ENCODE data around the gene NDUFA11. TPM values are rescaled to one million over a fixed set of nuclear protein-coding genes. Genes with fewer than 3 reads are reported as not detected.
"Not testable (repeated sequence)": the region's sequence is repeated elsewhere in the genome, so short reads cannot be mapped to it uniquely, and the experiment has no call there.

The NDUFA11 gene
- polyA plus RNA-seq, 3 donors = 188 to 552 (median 396) TPM

GRCh38 chr19:5889288-5889971, 14.2 kb downstream of the NDUFA11 start:
- H4K20me1 ChIP-seq (ENCODE audit: insufficient read depth, low read length) = no peaks in the 10 kb centered on the region
- no peak overlapping the region for H3K4me3 ChIP-seq (replicated peaks in 1 of 3; ENCODE audit: low read depth in 2 of 3, low read length in 3 of 3)
- H3K4me2 ChIP-seq (replicated peaks; ENCODE audit: extremely low read depth, low read length, poor library complexity, severe bottlenecking) = no peak overlapping the region
- WGBS (ENCODE audit: insufficient coverage) = 66% methylated on average over 13 of the region's 17 CpGs
- no peak overlapping the region for H2AFZ ChIP-seq (ENCODE audit: insufficient read depth, low read depth, low read length, poor library complexity, severe bottlenecking)
- no peak overlapping the region for H3K27ac ChIP-seq (ENCODE audit: low read depth in 1 of 2, low read length in 2 of 2)
- intact Hi-C loops (cut with micrococcal nuclease) = no loop called here
- H3K27me3 ChIP-seq (ENCODE audit: control insufficient read depth in 2 of 2, insufficient read depth in 2 of 2, low read length in 2 of 2) = peaks cover 0 to 14% of the 10 kb centered on the region in 2 donors
- H3K27me3 Mint-ChIP-seq (ENCODE audit: low read depth in 3 of 3) = peaks cover 22 to 41% (median 24%) of the 10 kb centered on the region in 3 donors
- peaks cover 3% of the 10 kb centered on the region in 2 donors for H3K36me3 ChIP-seq (replicated peaks in 1 of 2; ENCODE audit: control insufficient read depth in 1 of 2, insufficient read depth in 2 of 2, low read length in 2 of 2)
- H3K9me3 Mint-ChIP-seq = peaks cover 0 to 4% (median 0%) of the 10 kb centered on the region in 7 donors
- no peaks in the 10 kb centered on the region for H3K79me2 ChIP-seq (ENCODE audit: insufficient read depth, low read length)
- peak overlapping the region in 1 of 2 donors; percentile 64 for H3K4me3 Mint-ChIP-seq
- H3K9ac ChIP-seq (ENCODE audit: insufficient read depth, low read length, poor library complexity, severe bottlenecking) = no peak overlapping the region
- no peaks in the 10 kb centered on the region for H3K4me1 ChIP-seq (ENCODE audit: control insufficient read depth in 1 of 2, insufficient read depth in 2 of 2, low read length in 2 of 2)
- H3K36me3 Mint-ChIP-seq = peaks cover 0 to under 1% of the 10 kb centered on the region in 2 donors
- H3K9me3 ChIP-seq (replicated peaks in 1 of 2; ENCODE audit: control insufficient read depth in 1 of 2, insufficient read depth in 1 of 2, low read length in 2 of 2) = no peaks in the 10 kb centered on the region
- DNase-seq = no peak
- no peak for TF ChIP-seq CTCF (IDR thresholded peaks at IDR 0.05)
- H3K27ac Mint-ChIP-seq = peak overlapping the region in 2 of 7 donors; percentile 4 to 31
- peaks cover 2% of the 10 kb centered on the region for H3K4me1 Mint-ChIP-seq

- DNase-seq = peak in 1 of 3 donors; percentile 21
- H4K20me1 ChIP-seq (ENCODE audit: insufficient read depth, low read length); H3K9me3 ChIP-seq (replicated peaks in 1 of 2; ENCODE audit: control insufficient read depth in 1 of 2, insufficient read depth in 1 of 2, low read length in 2 of 2); intact Hi-C loops (cut with micrococcal nuclease); H3K36me3 ChIP-seq (replicated peaks in 1 of 2; ENCODE audit: control insufficient read depth in 1 of 2, insufficient read depth in 2 of 2, low read length in 2 of 2); H3K27me3 ChIP-seq (ENCODE audit: control insufficient read depth in 2 of 2, insufficient read depth in 2 of 2, low read length in 2 of 2); H2AFZ ChIP-seq (ENCODE audit: insufficient read depth, low read depth, low read length, poor library complexity, severe bottlenecking); H3K4me3 Mint-ChIP-seq; H3K9me3 Mint-ChIP-seq; H3K4me2 ChIP-seq (replicated peaks; ENCODE audit: extremely low read depth, low read length, poor library complexity, severe bottlenecking); H3K27ac ChIP-seq (ENCODE audit: low read depth in 1 of 2, low read length in 2 of 2); H3K79me2 ChIP-seq (ENCODE audit: insufficient read depth, low read length); H3K9ac ChIP-seq (ENCODE audit: insufficient read depth, low read length, poor library complexity, severe bottlenecking); H3K4me1 Mint-ChIP-seq; H3K27ac Mint-ChIP-seq; H3K36me3 Mint-ChIP-seq; H3K4me3 ChIP-seq (replicated peaks in 1 of 3; ENCODE audit: low read depth in 2 of 3, low read length in 3 of 3); H3K4me1 ChIP-seq (ENCODE audit: control insufficient read depth in 1 of 2, insufficient read depth in 2 of 2, low read length in 2 of 2): not testable (repeated sequence)
- peaks cover 17 to 27% (median 23%) of the 10 kb centered on the region in 3 donors for H3K27me3 Mint-ChIP-seq (ENCODE audit: low read depth in 3 of 3)
- 100% methylated on average over 3 of the region's 11 CpGs for WGBS (ENCODE audit: insufficient coverage)
Observed at GRCh38 chr19:5884065-5884811, 19.4 kb downstream of the NDUFA11 start.

- H3K36me3 ChIP-seq (replicated peaks in 1 of 2; ENCODE audit: control insufficient read depth in 1 of 2, insufficient read depth in 2 of 2, low read length in 2 of 2); H3K4me1 ChIP-seq (ENCODE audit: control insufficient read depth in 1 of 2, insufficient read depth in 2 of 2, low read length in 2 of 2); H3K9ac ChIP-seq (ENCODE audit: insufficient read depth, low read length, poor library complexity, severe bottlenecking); DNase-seq; H3K4me3 Mint-ChIP-seq; H3K36me3 Mint-ChIP-seq; H4K20me1 ChIP-seq (ENCODE audit: insufficient read depth, low read length); H3K4me2 ChIP-seq (replicated peaks; ENCODE audit: extremely low read depth, low read length, poor library complexity, severe bottlenecking); H3K79me2 ChIP-seq (ENCODE audit: insufficient read depth, low read length); H2AFZ ChIP-seq (ENCODE audit: insufficient read depth, low read depth, low read length, poor library complexity, severe bottlenecking); intact Hi-C loops (cut with micrococcal nuclease); H3K9me3 ChIP-seq (replicated peaks in 1 of 2; ENCODE audit: control insufficient read depth in 1 of 2, insufficient read depth in 1 of 2, low read length in 2 of 2); H3K27ac Mint-ChIP-seq; H3K4me3 ChIP-seq (replicated peaks in 1 of 3; ENCODE audit: low read depth in 2 of 3, low read length in 3 of 3); H3K9me3 Mint-ChIP-seq; H3K27ac ChIP-seq (ENCODE audit: low read depth in 1 of 2, low read length in 2 of 2); H3K4me1 Mint-ChIP-seq; H3K27me3 ChIP-seq (ENCODE audit: control insufficient read depth in 2 of 2, insufficient read depth in 2 of 2, low read length in 2 of 2): not testable (repeated sequence)
- peaks cover 18 to 29% (median 27%) of the 10 kb centered on the region in 3 donors for H3K27me3 Mint-ChIP-seq (ENCODE audit: low read depth in 3 of 3)
- 74% methylated on average over 3 of the region's 13 CpGs for WGBS (ENCODE audit: insufficient coverage)
Observed at GRCh38 chr19:5883157-5883873, 20.3 kb downstream of the NDUFA11 start.
